Calu3 (cell line): ENCODE data around the gene TBC1D8. TPM values are rescaled to one million over a fixed set of nuclear protein-coding genes. Genes with fewer than 3 reads are reported as not detected.
"Not testable (repeated sequence)": the region's sequence is repeated elsewhere in the genome, so short reads cannot be mapped to it uniquely, and the experiment has no call there.

Experiments used
- BruUV-seq: library from RNA; stranded (reverse); fragments of 400-500 nt; replicated peaks from 2 replicates; lab custom pipeline; 2021; lab: Mats Ljungman, UMichigan
- CTCF ChIA-PET: fragments of 300-600 bp; sonication (Branson Sonifier 250); formaldehyde crosslinking; loops from one replicate; lab custom pipeline; 2022; ENCODE audit warnings: antibody characterized with exemption; lab: Charles Lee
- DNase-seq: peaks from one replicate; pipeline ENCODE4 v3.0.0; 2022
- H3K27ac Mint-ChIP-seq: one replicate; pipeline ENCODE4 v1.8.0; 2022; ENCODE audit warnings: mixed read lengths; ENCODE audit not compliant: unreplicated experiment
- H3K27me3 Mint-ChIP-seq: one replicate; pipeline ENCODE4 v1.8.0; 2022; ENCODE audit warnings: mixed read lengths; ENCODE audit not compliant: unreplicated experiment
- H3K36me3 Mint-ChIP-seq: one replicate; pipeline ENCODE4 v1.8.0; 2022; ENCODE audit warnings: mild to moderate bottlenecking, moderate library complexity, mixed read lengths; ENCODE audit not compliant: insufficient read depth, unreplicated experiment
- H3K4me1 Mint-ChIP-seq: one replicate; pipeline ENCODE4 v1.8.0; 2022; ENCODE audit warnings: mild to moderate bottlenecking, low read depth, mixed read lengths; ENCODE audit not compliant: unreplicated experiment
- H3K4me3 Mint-ChIP-seq: one replicate; pipeline ENCODE4 v1.8.0; 2022; ENCODE audit warnings: mild to moderate bottlenecking, low read depth, moderate library complexity, mixed read lengths; ENCODE audit not compliant: unreplicated experiment
- H3K9me3 Mint-ChIP-seq: one replicate; pipeline ENCODE4 v1.8.0; 2022; ENCODE audit warnings: low read depth, mixed read lengths; ENCODE audit not compliant: unreplicated experiment
- CTCF ChIP-seq: fragments of 200-600 bp; IDR thresholded peaks from one replicate; pipeline ENCODE4 v1.8.0; 2022; ENCODE audit warnings: antibody characterized with exemption; ENCODE audit not compliant: unreplicated experiment
- intact Hi-C: fragments of 100-400 bp; cut with micrococcal nuclease; formaldehyde crosslinking; loops from one replicate; pipeline ENCODE4 v1.10.0; 2022; ENCODE audit not compliant: unreplicated experiment
- total RNA-seq: library from RNA; stranded (reverse); gene quantifications from 2 replicates; pipeline ENCODE4 v1.2.3, GENCODE V29; 2022

Gene TBC1D8
- total RNA-seq, 1 experiment from 2014 or later, result 25.3 TPM

GRCh38 chr2:101058386-101058785 is 92.8 kb downstream of the TBC1D8 start:
- no peaks in the 10 kb centered on the region for H3K27me3 Mint-ChIP-seq
- CTCF ChIA-PET, result interaction anchor here (0.7 kb wide), 1 partner anchor 452 kb away, joined by 3 read pairs; no protein-coding TSS in a partner anchor
- no peaks in the 10 kb centered on the region for H3K9me3 Mint-ChIP-seq
- DNase-seq, result no peak
- H3K36me3 Mint-ChIP-seq, result peaks cover 23% of the 10 kb centered on the region
- H3K27ac Mint-ChIP-seq, result no peak overlapping the region
- H3K4me1 Mint-ChIP-seq, result peaks cover 15% of the 10 kb centered on the region
- no peak overlapping the region for H3K4me3 Mint-ChIP-seq
- TF ChIP-seq CTCF, result no peak
- BruUV-seq, result no TSS peak
- intact Hi-C loops, result no loop called here

- DNase-seq, result no peak
- Mint-ChIP-seq H3K4me3 (no peak overlapping the region), H3K36me3 (peaks cover 20% of the 10 kb centered on the region), H3K4me1 (peaks cover 8% of the 10 kb centered on the region), H3K9me3 (no peaks in the 10 kb centered on the region), H3K27ac (no peak overlapping the region), H3K27me3 (no peaks in the 10 kb centered on the region)
- BruUV-seq, result no TSS peak
- CTCF ChIA-PET, result interaction anchor here (0.6 kb wide), 1 partner anchor 91 kb away, joined by 4 read pairs; no protein-coding TSS in a partner anchor
- TF ChIP-seq CTCF, result no peak
- intact Hi-C loops, result no loop called here
Measured at GRCh38 chr2:101057051-101057933, 93.9 kb downstream of the TBC1D8 start.

GRCh38 chr2:101053117-101053516 is 98.1 kb downstream of the TBC1D8 start:
- intact Hi-C loops, result no loop called here
- no TSS peak for BruUV-seq
- no peaks in the 10 kb centered on the region for H3K4me1 Mint-ChIP-seq
- TF ChIP-seq CTCF, result no peak
- no peak overlapping the region for H3K27ac Mint-ChIP-seq
- peaks cover 12% of the 10 kb centered on the region for H3K36me3 Mint-ChIP-seq
- H3K27me3 Mint-ChIP-seq, result no peaks in the 10 kb centered on the region
- CTCF ChIA-PET, result no interaction called here
- no peaks in the 10 kb centered on the region for H3K9me3 Mint-ChIP-seq
- no peak for DNase-seq
- no peak overlapping the region for H3K4me3 Mint-ChIP-seq

GRCh38 chr2:101052147-101052546 is 99.0 kb downstream of the TBC1D8 start:
- H3K27ac Mint-ChIP-seq, result no peak overlapping the region
- H3K36me3 Mint-ChIP-seq, result peaks cover 9% of the 10 kb centered on the region
- H3K9me3 Mint-ChIP-seq, result no peaks in the 10 kb centered on the region
- CTCF ChIA-PET, result no interaction called here
- intact Hi-C loops, result no loop called here
- no peak overlapping the region for H3K4me3 Mint-ChIP-seq
- BruUV-seq, result no TSS peak
- no peaks in the 10 kb centered on the region for H3K27me3 Mint-ChIP-seq
- H3K4me1 Mint-ChIP-seq, result peaks cover 8% of the 10 kb centered on the region
- TF ChIP-seq CTCF, result no peak
- DNase-seq, result no peak

DNA sequence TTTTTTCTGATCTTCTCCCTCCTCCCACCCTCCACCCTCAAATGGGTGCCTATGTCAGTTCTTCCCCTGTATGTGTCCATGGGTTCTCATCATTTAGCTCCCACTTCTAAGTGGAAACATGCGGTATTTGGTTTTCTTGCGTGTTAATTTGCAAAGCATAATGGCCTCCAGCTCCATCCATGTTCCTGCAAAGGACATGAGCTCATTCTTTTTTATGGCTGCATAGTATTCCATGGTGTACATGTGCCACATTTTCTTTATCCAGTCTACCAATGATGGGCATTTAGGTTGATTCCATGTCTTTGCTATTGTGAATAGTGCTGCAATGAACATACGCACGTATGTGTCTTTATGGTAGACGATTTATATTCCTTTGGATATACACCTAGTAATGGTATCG is 100.3 kb downstream of the TBC1D8 start:
- H3K27me3 Mint-ChIP-seq, BruUV-seq, H3K4me3 Mint-ChIP-seq, H3K9me3 Mint-ChIP-seq, DNase-seq, CTCF ChIA-PET, H3K27ac Mint-ChIP-seq, intact Hi-C loops: not testable (repeated sequence)
- Mint-ChIP-seq H3K4me1 (peaks cover 14% of the 10 kb centered on the region), H3K36me3 (peaks cover 15% of the 10 kb centered on the region)
